SKM-1 (cell line): ENCODE results near the gene GPC4.

ENCODE experiments used
- DNase-seq: peaks from one replicate; lab custom pipeline; 2025; ENCODE audit not compliant: unreplicated experiment; lab: John Stamatoyannopoulos, UW

Gene GPC4

DNA sequence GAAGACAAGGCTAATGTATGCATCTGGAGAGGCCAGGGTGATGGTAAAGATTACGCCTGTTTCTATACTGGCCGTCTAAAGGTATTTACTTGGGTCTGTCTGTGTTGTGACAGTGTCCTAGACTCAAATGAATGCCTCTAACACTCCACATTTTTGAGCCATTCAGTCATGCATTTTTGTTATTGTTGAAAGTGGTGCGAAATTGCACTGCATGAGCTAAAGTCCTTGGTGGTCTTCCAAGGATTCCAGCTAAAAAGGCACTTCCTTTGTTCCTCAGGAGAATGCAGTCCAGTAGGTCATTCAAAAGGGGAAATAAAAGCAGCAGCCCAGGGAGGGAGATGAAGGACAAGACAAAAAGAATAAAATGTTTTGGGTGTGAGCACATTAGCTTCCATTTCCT is 3.0 kb downstream of the GPC4 start:
- no peak for DNase-seq

GRCh38 chrX:133410550-133410949 is 4.7 kb downstream of the GPC4 start:
- DNase-seq: no peak

DNA sequence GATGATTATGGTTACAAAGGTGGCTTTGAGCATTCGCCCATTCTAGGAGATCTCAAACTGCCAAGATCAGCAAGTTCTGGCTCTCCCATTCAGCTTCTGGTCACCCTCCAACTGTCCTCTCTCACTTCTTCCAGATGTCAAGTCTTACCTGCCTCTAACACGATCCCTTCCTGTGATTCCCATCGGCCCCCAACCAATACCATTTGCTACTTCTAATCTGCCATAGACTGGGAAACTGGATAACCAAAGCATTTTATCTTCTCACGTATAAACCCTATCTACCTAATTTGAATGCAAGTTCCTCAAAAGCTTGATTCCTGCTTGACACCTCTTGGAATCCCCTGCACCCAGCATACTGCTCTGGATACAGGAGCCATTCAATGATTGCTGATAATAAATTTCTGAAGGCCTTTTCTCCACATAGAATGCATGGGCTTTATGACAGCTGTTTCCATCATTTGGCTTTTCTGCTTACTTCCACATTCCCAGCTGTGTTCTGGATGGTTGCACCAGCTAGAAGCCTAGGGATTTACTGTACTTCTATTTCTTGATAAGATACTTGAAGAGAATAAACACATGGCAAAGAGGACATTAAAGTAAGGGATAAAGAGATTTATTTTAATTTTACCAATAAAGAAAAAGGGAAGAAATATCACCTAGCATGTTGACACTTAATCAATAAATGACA is 9.6 kb downstream of the GPC4 start:
- DNase-seq: no peak

GRCh38 chrX:133403984-133404383 is 11.3 kb downstream of the GPC4 start:
- DNase-seq: no peak

- no peak for DNase-seq
Measured at GRCh38 chrX:133402830-133403625, 12.3 kb downstream of the GPC4 start.

GRCh38 chrX:133402042-133402453 is 13.2 kb downstream of the GPC4 start:
- DNase-seq: no peak

DNA sequence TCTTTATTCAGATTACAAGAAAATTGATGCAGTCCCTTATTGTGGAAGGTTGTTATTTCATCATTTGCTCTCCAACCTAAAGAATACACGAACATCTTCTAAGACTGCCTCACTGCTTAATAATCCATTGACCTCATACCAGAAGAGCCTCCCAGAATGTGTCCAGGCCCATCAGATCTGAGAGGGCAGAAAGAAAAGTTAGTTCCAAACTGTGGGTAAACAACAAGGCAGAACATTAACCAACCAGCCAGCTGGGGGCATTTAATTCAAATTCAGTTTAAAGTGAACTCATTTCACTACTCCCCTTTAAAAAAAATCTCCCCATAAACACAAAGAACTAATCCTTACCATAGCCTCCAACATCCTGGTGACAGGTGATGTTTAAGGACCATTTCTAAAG is 13.8 kb downstream of the GPC4 start:
- DNase-seq: no peak

DNA sequence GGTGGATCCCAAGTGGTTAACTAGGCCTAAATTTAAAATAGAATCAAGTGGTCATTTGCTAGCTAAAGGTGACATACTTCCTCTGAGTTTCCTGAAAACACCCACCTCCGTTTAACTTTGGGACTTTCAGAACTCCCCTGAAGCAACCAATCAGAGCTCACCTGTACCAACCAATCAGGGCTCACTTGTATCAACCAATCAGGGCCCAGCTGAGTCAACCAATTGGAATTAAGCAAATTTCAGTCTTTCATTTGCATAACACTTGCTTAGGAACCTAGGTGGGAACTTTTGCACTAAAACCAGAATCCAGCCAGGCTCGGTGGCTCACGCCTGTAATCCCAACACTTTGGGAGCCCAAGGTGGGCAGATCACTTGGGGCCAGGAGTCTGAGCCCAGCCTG is 15.9 kb downstream of the GPC4 start:
- no peak for DNase-seq

DNA sequence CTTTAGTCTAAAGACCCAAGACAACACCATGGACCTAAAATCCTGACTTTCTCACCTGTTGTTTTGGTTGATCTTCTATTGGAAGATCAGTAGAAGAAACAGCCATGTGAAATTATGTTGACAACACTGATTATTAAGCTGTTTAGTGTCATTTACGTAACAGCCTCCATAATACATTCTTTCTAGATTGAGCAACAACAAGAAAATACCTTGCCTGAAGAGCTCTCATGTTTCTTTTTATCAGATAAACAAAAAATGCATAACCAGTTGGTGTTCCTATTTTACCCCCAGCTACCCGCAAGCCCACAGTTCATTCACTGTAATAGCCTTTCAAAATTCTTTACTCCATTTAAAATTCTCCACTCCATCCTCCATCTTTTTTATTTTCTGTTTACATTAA is 20.5 kb downstream of the GPC4 start:
- DNase-seq: no peak

DNA sequence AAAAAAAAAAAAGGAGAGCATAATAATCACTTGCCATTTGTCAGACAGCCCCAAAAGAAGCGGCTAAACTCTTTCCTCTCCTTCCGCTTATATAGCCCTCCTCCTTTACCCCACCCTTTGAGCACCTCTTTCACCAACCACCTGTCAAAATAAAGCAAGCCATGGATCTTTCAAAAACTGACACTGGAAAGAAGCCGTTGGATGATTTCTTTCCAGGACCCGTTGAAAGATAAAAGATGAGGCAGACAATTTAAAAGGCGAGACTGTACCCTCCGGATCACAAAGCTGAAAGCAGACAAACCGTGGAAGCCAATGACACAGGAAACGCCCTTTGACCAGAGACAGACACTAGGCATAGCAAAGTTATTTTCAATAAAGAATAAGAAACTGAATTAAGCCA is 22.6 kb downstream of the GPC4 start:
- DNase-seq: no peak

- DNase-seq: no peak
Measured at GRCh38 chrX:133391111-133391510, 24.2 kb downstream of the GPC4 start.

DNA sequence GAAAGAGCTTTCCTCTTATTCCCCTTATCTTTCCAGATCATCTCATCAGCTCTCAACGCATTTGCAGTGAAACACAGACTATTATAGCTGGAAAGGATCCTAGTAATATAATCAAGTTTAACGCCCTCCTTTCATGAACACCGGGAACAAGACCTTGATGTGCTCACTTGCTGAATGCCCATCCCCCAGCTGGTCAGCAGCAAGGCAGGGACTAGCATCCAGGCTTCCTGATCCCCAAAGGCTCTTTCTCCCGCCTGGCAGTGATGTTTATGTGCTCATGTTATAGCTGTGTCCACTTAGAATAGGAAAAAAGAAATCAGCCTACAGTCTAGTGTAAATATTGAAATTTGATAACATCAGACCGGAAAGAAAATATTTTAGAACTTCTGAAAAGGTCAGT is 24.6 kb downstream of the GPC4 start:
- no peak for DNase-seq

DNA sequence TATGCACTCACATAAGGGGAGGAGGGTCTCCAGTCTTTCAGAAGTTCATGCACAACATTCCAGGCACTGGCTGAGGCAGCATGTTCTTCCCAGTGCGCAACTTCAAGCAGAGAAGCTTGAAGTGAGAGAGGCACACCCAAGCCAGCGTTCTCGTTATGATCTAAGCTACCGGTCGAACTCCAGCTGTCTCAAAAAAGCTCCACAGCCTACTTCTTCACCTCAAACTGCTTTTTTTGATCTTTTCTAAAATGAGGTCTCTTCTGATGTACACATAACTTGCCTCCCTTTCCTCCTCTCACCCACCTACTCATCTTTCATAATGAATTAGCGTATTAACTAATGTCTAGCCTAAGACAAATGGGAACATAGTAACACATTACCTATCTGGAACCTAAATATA is 25.3 kb downstream of the GPC4 start:
- no peak for DNase-seq

- no peak for DNase-seq
Measured at GRCh38 chrX:133384454-133384853, 30.8 kb downstream of the GPC4 start.

- DNase-seq: no peak
Measured at GRCh38 chrX:133380711-133381619, 34.3 kb downstream of the GPC4 start.

GRCh38 chrX:133376422-133376821 is 38.9 kb downstream of the GPC4 start:
- DNase-seq: no peak

DNA sequence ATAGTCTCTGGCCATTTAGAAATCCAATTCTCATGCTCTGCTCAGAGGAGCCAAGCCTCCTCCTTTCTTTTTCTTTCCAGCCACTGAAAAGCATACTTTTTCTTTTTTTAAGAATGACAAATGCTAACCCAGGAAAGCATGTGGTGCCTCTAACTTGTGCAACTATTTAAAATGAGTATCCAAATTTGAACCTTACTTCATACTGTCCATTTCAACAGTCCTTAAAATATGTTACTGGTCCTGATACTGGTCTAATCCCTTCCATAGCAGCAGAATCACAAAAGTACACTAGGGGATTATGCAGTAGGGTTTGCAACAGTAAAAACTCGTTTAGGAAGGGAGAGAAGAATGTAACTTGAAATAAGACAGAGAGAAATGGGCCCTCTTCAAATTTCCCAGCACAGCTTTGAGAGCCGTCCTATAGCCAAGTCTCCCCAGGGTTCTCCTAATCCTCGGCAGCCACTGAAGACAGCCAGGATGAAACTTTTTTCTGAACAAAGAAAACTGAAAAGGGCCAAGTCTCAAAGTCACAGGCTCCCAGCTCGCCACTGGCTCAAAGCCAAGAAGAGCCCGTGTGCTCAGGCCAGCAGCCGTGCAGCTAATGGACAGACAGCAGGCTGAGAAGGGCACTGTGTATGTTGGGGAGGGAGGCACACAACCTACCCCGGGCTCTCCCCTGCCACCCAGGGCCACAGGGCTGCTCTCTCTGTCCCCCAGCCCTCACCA is 39.5 kb downstream of the GPC4 start:
- no peak for DNase-seq

DNA sequence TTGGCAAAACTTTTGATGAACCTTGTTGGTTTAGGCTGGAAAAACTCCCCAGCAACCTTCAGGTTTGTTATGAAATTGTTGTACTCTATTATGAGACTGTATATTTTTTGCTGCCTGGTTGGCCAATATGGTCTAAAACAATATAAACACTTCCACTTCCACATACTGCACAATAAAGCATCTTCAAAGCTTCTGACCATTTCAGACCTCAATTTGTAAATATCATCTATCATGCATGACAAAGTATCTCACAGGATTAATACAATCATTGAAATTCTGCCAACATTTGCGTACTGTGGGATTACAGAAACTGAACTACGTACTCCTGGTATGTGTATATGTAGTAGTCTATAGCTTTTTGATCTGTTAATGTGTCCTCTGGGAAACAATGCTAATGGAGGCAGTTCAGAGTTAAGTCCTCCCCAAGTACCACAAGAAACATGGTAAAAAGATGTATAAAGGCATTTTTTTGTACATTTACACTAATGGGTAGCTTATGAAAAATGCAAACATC is 40.4 kb downstream of the GPC4 start:
- DNase-seq: no peak

GRCh38 chrX:133373386-133374079 is 41.8 kb downstream of the GPC4 start:
- DNase-seq: no peak

GRCh38 chrX:133370696-133371275 is 44.5 kb downstream of the GPC4 start:
- DNase-seq: no peak
